HepG2 (cell line): Measurements from ENCODE around the gene SKIC2. TPM values are rescaled to one million over a fixed set of nuclear protein-coding genes. Genes with fewer than 3 reads are reported as not detected.

Experiments
- HOXA7 ChIP-seq: sonication (generic); formaldehyde crosslinking; IDR thresholded peaks from 2 replicates; pipeline ENCODE4 v1.8.1; 2022; ENCODE audit warnings: mild to moderate bottlenecking, missing genetic modification reagents, moderate library complexity
- ZNF318 ChIP-seq: sonication (generic); formaldehyde crosslinking; IDR thresholded peaks from 2 replicates; pipeline ENCODE4 v1.4.0; 2020; ENCODE audit warnings: mild to moderate bottlenecking, missing genetic modification reagents
- ZNF687 ChIP-seq: sonication (generic); formaldehyde crosslinking; IDR thresholded peaks from 2 replicates; pipeline ENCODE4 v1.5.1; 2020; ENCODE audit warnings: mild to moderate bottlenecking, missing genetic modification reagents, moderate library complexity
- polyA plus RNA-seq, 8 experiments: library from polyadenylated mRNA; depleted of rRNA in 3 of 8; stranded (reverse) in 7 of 8; unstranded in 1 of 8; fragments of >200 nt; fragmentation: Illumina TruSeq in 4 of 8; extraction: Trizol in 4 of 8; gene quantifications; 2 replicates each; pipeline versions ENCODE4 v1.2.1 to v1.2.3, GENCODE V29; 2011 to 2016; ENCODE audit warnings: low read depth in 4 of 8, missing spikeins in 1 of 8, mixed read lengths in 1 of 8; ENCODE audit not compliant: insufficient read depth in 1 of 8
- total RNA-seq, 5 experiments: library from RNA; depleted of rRNA; stranded (reverse); fragments of >200 nt; fragmentation: Illumina TruSeq; extraction: Trizol; gene quantifications; 2 replicates each; pipeline ENCODE4 v1.2.3, GENCODE V29; 2016; ENCODE audit warnings: low read depth in 1 of 5

SKIC2 gene
- total and polyA plus RNA-seq, 2 of the 13 experiments (the other 11 are each of a cell fraction or from before 2014, with no cell fraction given): 67.1 to 68.4 TPM

- TF ChIP-seq ZNF318 (CRISPR knock-in tag) (no peak), HOXA7 (no peak), ZNF687 (CRISPR knock-in tag) (0 out of 2 replicates have a peak, but pooled peaks have one; percentile 17)
- TF ChIP-seq, all 625 proteins: peak for 3
Measured at GRCh38 chr6:31963921-31964320, 4.9 kb downstream of the SKIC2 start (continued).
